Loucy (cell line): ENCODE data around the gene ARPIN.
A peak's percentile ranks its signal among the peaks of the same experiment; 100 is the strongest.
"Not testable (repeated sequence)": the region's sequence is repeated elsewhere in the genome, so short reads cannot be mapped to it uniquely, and the experiment has no call there.

ENCODE experiments used
- H2AFZ ChIP-seq: fragments of 200-600 bp; sonication (generic); 2 replicates; pipeline ENCODE4 v1.6.0; 2016; ENCODE audit warnings: antibody characterized with exemption, mild to moderate bottlenecking, low read length, moderate library complexity
- H3F3A ChIP-seq: fragments of 200-600 bp; 2 replicates; pipeline ENCODE4 v1.6.0; 2016; ENCODE audit warnings: antibody characterized with exemption, low read depth, mild to moderate bottlenecking
- H3K27me3 ChIP-seq: fragments of 200-600 bp; sonication (generic); 2 replicates; pipeline ENCODE4 v1.6.1; 2014; ENCODE audit warnings: low read length, mild to moderate bottlenecking; ENCODE audit not compliant: insufficient read depth, poor library complexity, severe bottlenecking
- H3K36me3 ChIP-seq: fragments of 200-600 bp; sonication (generic); 2 replicates; pipeline ENCODE4 v1.6.1; 2016; ENCODE audit warnings: low read length; ENCODE audit not compliant: insufficient read depth
- H3K4me1 ChIP-seq: fragments of 200-600 bp; sonication (generic); 2 replicates; pipeline ENCODE4 v1.5.1; 2014; ENCODE audit warnings: low read length, mild to moderate bottlenecking; ENCODE audit not compliant: insufficient read depth, poor library complexity, severe bottlenecking
- H3K4me2 ChIP-seq: fragments of 200-600 bp; sonication (generic); 2 replicates; pipeline ENCODE4 v1.6.0; 2014; ENCODE audit warnings: antibody characterized with exemption, low read length, low read depth, mild to moderate bottlenecking; ENCODE audit not compliant: poor library complexity, severe bottlenecking
- H3K4me3 ChIP-seq: fragments of 200-600 bp; sonication (generic); 2 replicates; pipeline ENCODE4 v1.5.1; 2014; ENCODE audit warnings: low read length, mild to moderate bottlenecking, mixed read lengths; ENCODE audit not compliant: poor library complexity, severe bottlenecking
- H3K79me2 ChIP-seq: fragments of 200-600 bp; sonication (generic); 2 replicates; pipeline ENCODE4 v1.6.1; 2014; ENCODE audit warnings: low read length; ENCODE audit not compliant: insufficient read depth
- H3K9ac ChIP-seq: fragments of 200-600 bp; sonication (generic); 2 replicates; pipeline ENCODE4 v1.6.0; 2014; ENCODE audit warnings: mild to moderate bottlenecking, low read depth, low read length, moderate library complexity; ENCODE audit not compliant: poor library complexity, severe bottlenecking
- H3K9me2 ChIP-seq: fragments of 200-600 bp; sonication (generic); replicated peaks from 2 replicates; pipeline ENCODE4 v1.6.1; 2016; ENCODE audit warnings: low read depth, low read length, mixed read lengths
- H3K9me3 ChIP-seq: fragments of 200-600 bp; sonication (generic); 2 replicates; pipeline ENCODE4 v1.6.1; 2014; ENCODE audit warnings: mild to moderate bottlenecking, antibody characterized with exemption, low read length, low read depth; ENCODE audit not compliant: insufficient read depth
- H4K20me1 ChIP-seq: fragments of 200-600 bp; sonication (generic); 2 replicates; pipeline ENCODE4 v1.6.0; 2014; ENCODE audit warnings: antibody characterized with exemption, low read length, mild to moderate bottlenecking; ENCODE audit not compliant: insufficient read depth, poor library complexity, severe bottlenecking
- EZH2phosphoT487 ChIP-seq: fragments of 200-600 bp; IDR thresholded peaks from 2 replicates; pipeline ENCODE4 v1.6.1; 2018; ENCODE audit warnings: antibody characterized with exemption, mild to moderate bottlenecking, moderate library complexity, borderline replicate concordance
- TF ChIP-seq, protein P1 (sequence below): fragments of 200-600 bp; sonication (generic); conservative IDR thresholded peaks from 2 replicates; pipeline ENCODE4 v1.5.1; 2014; ENCODE audit warnings: mild to moderate bottlenecking, antibody characterized with exemption, low read length

Gene ARPIN

DNA sequence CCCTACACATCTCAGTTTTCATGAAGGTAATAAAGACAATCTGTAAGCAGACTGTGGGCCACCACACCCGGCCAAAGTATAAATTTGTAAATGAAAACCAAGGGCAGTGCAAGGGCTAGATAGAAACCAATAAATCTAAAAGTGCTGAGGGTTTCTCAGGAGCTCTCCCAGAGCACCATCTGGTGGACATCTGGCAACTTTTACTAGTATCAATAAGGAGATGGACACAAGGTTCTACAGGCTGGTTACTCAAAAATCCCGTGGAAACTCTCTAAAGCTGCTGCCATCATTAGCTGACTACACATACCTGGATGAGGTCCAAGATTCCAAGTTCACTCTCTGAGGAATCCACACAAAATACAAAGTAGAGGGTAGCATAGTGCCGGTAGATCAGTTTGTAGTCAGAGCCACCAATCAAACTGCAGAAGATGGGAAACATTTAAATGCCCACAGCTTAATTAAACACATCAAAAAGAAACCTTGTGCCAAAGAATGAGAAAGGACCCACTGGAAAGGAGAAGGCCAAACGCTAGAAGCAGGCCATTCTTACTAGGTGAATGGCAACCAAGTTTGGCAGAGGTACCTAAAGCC lies 24.4 kb downstream of the ARPIN start:
- peaks cover 22% of the 10 kb centered on the region for H3K79me2 ChIP-seq
- peaks cover 26% of the 10 kb centered on the region for H3K4me1 ChIP-seq
- peaks cover 19% of the 10 kb centered on the region; the same call in 1 of the 2 replicates for H3K36me3 ChIP-seq
- no peak overlapping the region for H3K9ac ChIP-seq
- no peaks in the 10 kb centered on the region for H3K9me3 ChIP-seq
- H3F3A ChIP-seq: peaks cover 4% of the 10 kb centered on the region; the same call in 1 of the 2 replicates
- H2AFZ ChIP-seq: no peak overlapping the region
- no peak overlapping the region for H3K4me3 ChIP-seq
- no peaks in the 10 kb centered on the region for H3K27me3 ChIP-seq
- no peak overlapping the region for H3K4me2 ChIP-seq
- peaks cover 6% of the 10 kb centered on the region for H4K20me1 ChIP-seq
- no peaks in the 10 kb centered on the region for H3K9me2 ChIP-seq
- TF ChIP-seq EZH2phosphoT487: no peak
- TF ChIP-seq, protein P1, sequence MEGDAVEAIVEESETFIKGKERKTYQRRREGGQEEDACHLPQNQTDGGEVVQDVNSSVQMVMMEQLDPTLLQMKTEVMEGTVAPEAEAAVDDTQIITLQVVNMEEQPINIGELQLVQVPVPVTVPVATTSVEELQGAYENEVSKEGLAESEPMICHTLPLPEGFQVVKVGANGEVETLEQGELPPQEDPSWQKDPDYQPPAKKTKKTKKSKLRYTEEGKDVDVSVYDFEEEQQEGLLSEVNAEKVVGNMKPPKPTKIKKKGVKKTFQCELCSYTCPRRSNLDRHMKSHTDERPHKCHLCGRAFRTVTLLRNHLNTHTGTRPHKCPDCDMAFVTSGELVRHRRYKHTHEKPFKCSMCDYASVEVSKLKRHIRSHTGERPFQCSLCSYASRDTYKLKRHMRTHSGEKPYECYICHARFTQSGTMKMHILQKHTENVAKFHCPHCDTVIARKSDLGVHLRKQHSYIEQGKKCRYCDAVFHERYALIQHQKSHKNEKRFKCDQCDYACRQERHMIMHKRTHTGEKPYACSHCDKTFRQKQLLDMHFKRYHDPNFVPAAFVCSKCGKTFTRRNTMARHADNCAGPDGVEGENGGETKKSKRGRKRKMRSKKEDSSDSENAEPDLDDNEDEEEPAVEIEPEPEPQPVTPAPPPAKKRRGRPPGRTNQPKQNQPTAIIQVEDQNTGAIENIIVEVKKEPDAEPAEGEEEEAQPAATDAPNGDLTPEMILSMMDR: peak; percentile 56

DNA sequence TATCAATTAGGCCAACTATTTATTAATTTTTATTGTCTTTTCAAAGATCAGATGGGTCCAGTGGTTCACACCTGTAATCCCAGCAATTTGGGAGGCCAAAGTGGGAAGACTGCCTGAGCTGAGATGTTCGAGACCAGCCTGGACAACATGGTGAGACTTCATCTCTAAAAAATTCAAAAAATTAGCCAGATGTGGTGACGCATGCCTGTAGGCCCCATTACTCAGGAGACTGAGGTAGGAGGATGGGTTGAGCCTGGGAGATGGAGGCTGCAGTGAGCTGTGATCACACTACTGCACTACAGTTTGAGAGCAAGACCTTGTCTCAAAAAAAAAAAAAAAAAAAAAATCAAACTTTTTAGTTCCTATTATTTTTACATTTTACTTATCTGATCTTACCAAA lies 27.1 kb downstream of the ARPIN start:
- Histone ChIP-seq H3K27me3 (no peaks in the 10 kb centered on the region), H3K9me2 (no peaks in the 10 kb centered on the region), H3K9ac (no peak overlapping the region), H2AFZ (no peak overlapping the region), H3K9me3 (no peaks in the 10 kb centered on the region), H3K4me3 (no peak overlapping the region), H3K4me2 (no peak overlapping the region), H3K79me2 (no peaks in the 10 kb centered on the region), H3K36me3 (peaks cover 19% of the 10 kb centered on the region; the same call in 1 of the 2 replicates), H3F3A (no peaks in the 10 kb centered on the region; the same call in 1 of the 2 replicates), H3K4me1 (peaks cover 4% of the 10 kb centered on the region), H4K20me1 (no peaks in the 10 kb centered on the region)
- TF ChIP-seq, protein P1: no peak
- TF ChIP-seq EZH2phosphoT487: no peak

DNA sequence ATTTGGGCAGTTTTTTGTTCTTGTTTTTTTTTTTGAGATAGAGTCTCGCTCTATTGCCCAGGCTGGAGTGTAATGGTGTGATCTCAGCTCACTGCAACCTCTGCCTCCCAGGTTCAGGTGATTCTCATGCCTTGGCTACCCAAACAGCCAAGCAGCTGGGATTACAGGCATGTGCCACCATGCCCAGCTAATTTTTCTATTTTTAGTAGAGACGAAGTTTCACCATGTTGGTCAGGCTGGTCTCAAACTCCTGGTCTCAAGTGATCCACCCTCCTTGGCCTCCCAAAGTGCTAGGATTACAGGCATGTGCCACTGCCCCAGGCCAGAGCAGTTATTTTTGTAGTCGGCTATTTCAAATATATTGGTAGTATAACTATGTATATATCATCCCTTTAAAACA lies 27.6 kb downstream of the ARPIN start:
- not testable (repeated sequence) for H2AFZ ChIP-seq, H3K4me3 ChIP-seq, H3F3A ChIP-seq, H3K27me3 ChIP-seq, H3K9me2 ChIP-seq, H3K79me2 ChIP-seq, H3K4me1 ChIP-seq, H4K20me1 ChIP-seq, H3K4me2 ChIP-seq, H3K9ac ChIP-seq, H3K9me3 ChIP-seq
- H3K36me3 ChIP-seq: peaks cover 19% of the 10 kb centered on the region; the same call in 1 of the 2 replicates

DNA sequence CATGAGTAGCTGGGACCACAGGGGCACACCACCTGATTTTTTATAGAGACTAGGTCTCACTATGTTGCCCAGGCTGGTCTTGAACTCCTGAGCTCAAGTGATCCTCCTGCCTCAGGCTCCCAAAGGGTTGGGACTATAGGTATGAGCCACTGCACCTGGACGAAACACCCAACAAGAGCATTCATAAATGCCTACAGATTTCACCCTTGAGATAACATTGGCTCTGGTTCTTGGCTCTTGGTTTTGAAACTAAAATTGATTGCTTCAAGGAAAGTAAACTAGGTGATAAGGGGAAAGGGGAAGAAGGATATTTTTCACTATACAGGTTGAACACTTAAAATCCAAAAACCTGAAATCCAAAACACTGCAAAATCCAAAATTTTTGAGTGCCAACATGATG lies 29.2 kb downstream of the ARPIN start:
- no peak for TF ChIP-seq EZH2phosphoT487
- TF ChIP-seq, protein P1: no peak
- peaks cover 13% of the 10 kb centered on the region; the same call in 1 of the 2 replicates for H3K36me3 ChIP-seq
- H3K9me2 ChIP-seq: no peaks in the 10 kb centered on the region
- H3F3A ChIP-seq: no peaks in the 10 kb centered on the region; the same call in 1 of the 2 replicates
- no peak overlapping the region for H3K9ac ChIP-seq
- H3K79me2 ChIP-seq: no peaks in the 10 kb centered on the region
- no peaks in the 10 kb centered on the region for H4K20me1 ChIP-seq
- H3K27me3 ChIP-seq: no peaks in the 10 kb centered on the region
- no peaks in the 10 kb centered on the region for H3K9me3 ChIP-seq
- H3K4me3 ChIP-seq: no peak overlapping the region
- no peaks in the 10 kb centered on the region for H3K4me1 ChIP-seq
- H2AFZ ChIP-seq: no peak overlapping the region
- H3K4me2 ChIP-seq: no peak overlapping the region
